ENCODE results near the gene MYCBP. TPM values are rescaled to one million over a fixed set of nuclear protein-coding genes. Genes with fewer than 3 reads are reported as not detected.
A peak's percentile ranks its signal among the peaks of the same experiment; 100 is the strongest.

MYCBP gene
- total RNA-seq, 1 donor, result 2.5 TPM

GRCh38 chr1:38905985-38906384, 32.8 kb upstream of the MYCBP start:
- no peak overlapping the region for H3K4me2 ChIP-seq (ENCODE audit: insufficient read depth, low read length)
- peak; percentile 23 for DNase-seq (ENCODE audit: insufficient read length, low spot score, missing footprints)
- no peaks in the 10 kb centered on the region for H4K20me1 ChIP-seq (ENCODE audit: insufficient read depth, low read length)
- H3K27ac ChIP-seq (ENCODE audit: low read depth, low read length), result no peak overlapping the region
- H3K27me3 ChIP-seq (ENCODE audit: insufficient read depth, low read length), result no peaks in the 10 kb centered on the region
- no peaks in the 10 kb centered on the region for H3K4me1 ChIP-seq (ENCODE audit: insufficient read depth, low read length)
- no peaks in the 10 kb centered on the region for H3K9me3 ChIP-seq (ENCODE audit: low read depth, low read length)
- no peaks in the 10 kb centered on the region for H3K79me2 ChIP-seq (ENCODE audit: insufficient read depth, low read length)
- H3K36me3 ChIP-seq (ENCODE audit: insufficient read depth, low read length), result no peaks in the 10 kb centered on the region
- TF ChIP-seq CTCF (IDR thresholded peaks at IDR 0.05; ENCODE audit: extremely low read depth, low read depth, low read length), result no peak
- H2AFZ ChIP-seq (ENCODE audit: low read length), result no peak overlapping the region
- H3K4me3 ChIP-seq (ENCODE audit: insufficient read depth, low read length), result no peak overlapping the region

GRCh38 chr1:38899560-38899959, 26.4 kb upstream of the MYCBP start:
- Histone ChIP-seq H3K27ac (ENCODE audit: low read depth, low read length) (no peak overlapping the region), H3K9me3 (ENCODE audit: low read depth, low read length) (no peaks in the 10 kb centered on the region), H3K79me2 (ENCODE audit: insufficient read depth, low read length) (peaks cover 4% of the 10 kb centered on the region), H3K36me3 (ENCODE audit: insufficient read depth, low read length) (no peaks in the 10 kb centered on the region), H3K4me2 (ENCODE audit: insufficient read depth, low read length) (no peak overlapping the region), H3K4me3 (ENCODE audit: insufficient read depth, low read length) (no peak overlapping the region), H3K4me1 (ENCODE audit: insufficient read depth, low read length) (no peaks in the 10 kb centered on the region), H2AFZ (ENCODE audit: low read length) (no peak overlapping the region), H4K20me1 (ENCODE audit: insufficient read depth, low read length) (peaks cover 3% of the 10 kb centered on the region), H3K27me3 (ENCODE audit: insufficient read depth, low read length) (no peaks in the 10 kb centered on the region)
- no peak for DNase-seq (ENCODE audit: insufficient read length, low spot score, missing footprints)
- no peak for TF ChIP-seq CTCF (IDR thresholded peaks at IDR 0.05; ENCODE audit: extremely low read depth, low read depth, low read length)

- TF ChIP-seq CTCF (IDR thresholded peaks at IDR 0.05; ENCODE audit: extremely low read depth, low read depth, low read length), result no peak
- DNase-seq (ENCODE audit: insufficient read length, low spot score, missing footprints), result peak; percentile 72
- Histone ChIP-seq H3K27ac (ENCODE audit: low read depth, low read length) (no peak overlapping the region), H3K9me3 (ENCODE audit: low read depth, low read length) (no peaks in the 10 kb centered on the region), H3K79me2 (ENCODE audit: insufficient read depth, low read length) (peaks cover 4% of the 10 kb centered on the region), H2AFZ (ENCODE audit: low read length) (no peak overlapping the region), H3K4me2 (ENCODE audit: insufficient read depth, low read length) (no peak overlapping the region), H3K27me3 (ENCODE audit: insufficient read depth, low read length) (no peaks in the 10 kb centered on the region), H3K4me3 (ENCODE audit: insufficient read depth, low read length) (no peak overlapping the region), H3K36me3 (ENCODE audit: insufficient read depth, low read length) (no peaks in the 10 kb centered on the region), H4K20me1 (ENCODE audit: insufficient read depth, low read length) (peaks cover 3% of the 10 kb centered on the region), H3K4me1 (ENCODE audit: insufficient read depth, low read length) (no peaks in the 10 kb centered on the region)
These were observed 25.6 kb upstream of the MYCBP start for GRCh38 chr1:38898653-38899230.

GRCh38 chr1:38896169-38896568, 23.0 kb upstream of the MYCBP start:
- Histone ChIP-seq H3K9me3 (ENCODE audit: low read depth, low read length) (no peaks in the 10 kb centered on the region), H3K27ac (ENCODE audit: low read depth, low read length) (no peak overlapping the region), H3K79me2 (ENCODE audit: insufficient read depth, low read length) (peaks cover 4% of the 10 kb centered on the region), H3K27me3 (ENCODE audit: insufficient read depth, low read length) (no peaks in the 10 kb centered on the region), H3K4me1 (ENCODE audit: insufficient read depth, low read length) (no peaks in the 10 kb centered on the region), H4K20me1 (ENCODE audit: insufficient read depth, low read length) (peaks cover 3% of the 10 kb centered on the region), H3K4me3 (ENCODE audit: insufficient read depth, low read length) (no peak overlapping the region), H3K36me3 (ENCODE audit: insufficient read depth, low read length) (no peaks in the 10 kb centered on the region), H2AFZ (ENCODE audit: low read length) (no peak overlapping the region), H3K4me2 (ENCODE audit: insufficient read depth, low read length) (no peak overlapping the region)
- no peak for TF ChIP-seq CTCF (IDR thresholded peaks at IDR 0.05; ENCODE audit: extremely low read depth, low read depth, low read length)
- DNase-seq (ENCODE audit: insufficient read length, low spot score, missing footprints), result no peak
